ENCODE measurements around the gene GPS2.

The GPS2 gene

GRCh38 chr17:7322520-7323194 lies 7.5 kb upstream of the GPS2 start:
- Histone ChIP-seq H2AFZ (ENCODE audit: low read depth, low read length) (no peak overlapping the region), H3K9me3 (ENCODE audit: insufficient read depth, low read length) (no peaks in the 10 kb centered on the region), H3K4me3 (ENCODE audit: low read length) (no peak overlapping the region), H4K20me1 (ENCODE audit: insufficient read depth, low read length) (no peaks in the 10 kb centered on the region), H3K4me1 (ENCODE audit: low read length) (peaks cover under 1% of the 10 kb centered on the region), H3K27me3 (ENCODE audit: low read depth, low read length) (no peaks in the 10 kb centered on the region), H3K27ac (ENCODE audit: low read length) (no peak overlapping the region), H3K9ac (ENCODE audit: low read length) (no peak overlapping the region), H3K79me2 (ENCODE audit: low read length) (peaks cover 3% of the 10 kb centered on the region), H3K4me2 (ENCODE audit: low read length) (no peak overlapping the region), H3K36me3 (replicated peaks; ENCODE audit: low read depth, low read length) (peaks cover 20% of the 10 kb centered on the region)
- TF ChIP-seq EZH2phosphoT487 (IDR thresholded peaks at IDR 0.05; ENCODE audit: low read depth), result no peak
- TF ChIP-seq CTCF (IDR thresholded peaks at IDR 0.05; ENCODE audit: low read depth, low read length), result no peak

- no peak overlapping the region for H3K4me2 ChIP-seq (ENCODE audit: low read length)
- no peak overlapping the region for H3K9ac ChIP-seq (ENCODE audit: low read length)
- H3K27ac ChIP-seq (ENCODE audit: low read length), result no peak overlapping the region
- H3K79me2 ChIP-seq (ENCODE audit: low read length), result no peaks in the 10 kb centered on the region
- no peaks in the 10 kb centered on the region for H3K27me3 ChIP-seq (ENCODE audit: low read depth, low read length)
- no peak overlapping the region for H3K4me3 ChIP-seq (ENCODE audit: low read length)
- no peaks in the 10 kb centered on the region for H3K4me1 ChIP-seq (ENCODE audit: low read length)
- no peak overlapping the region for H2AFZ ChIP-seq (ENCODE audit: low read depth, low read length)
- no peaks in the 10 kb centered on the region for H3K9me3 ChIP-seq (ENCODE audit: insufficient read depth, low read length)
- peaks cover 20% of the 10 kb centered on the region for H3K36me3 ChIP-seq (replicated peaks; ENCODE audit: low read depth, low read length)
- H4K20me1 ChIP-seq (ENCODE audit: insufficient read depth, low read length), result no peaks in the 10 kb centered on the region
- TF ChIP-seq EZH2phosphoT487 (IDR thresholded peaks at IDR 0.05; ENCODE audit: low read depth) (no peak), CTCF (IDR thresholded peaks at IDR 0.05; ENCODE audit: low read depth, low read length) (no peak)
Measured at GRCh38 chr17:7321466-7321865, 6.3 kb upstream of the GPS2 start.

- TF ChIP-seq CTCF (IDR thresholded peaks at IDR 0.05; ENCODE audit: low read depth, low read length), result no peak
- no peak for TF ChIP-seq EZH2phosphoT487 (IDR thresholded peaks at IDR 0.05; ENCODE audit: low read depth)
- peaks cover 13% of the 10 kb centered on the region for H3K36me3 ChIP-seq (replicated peaks; ENCODE audit: low read depth, low read length)
Measured at GRCh38 chr17:7318121-7318860, 3.1 kb upstream of the GPS2 start.

GRCh38 chr17:7317161-7317803 lies 2.1 kb upstream of the GPS2 start:
- H3K4me3 ChIP-seq (ENCODE audit: low read length), result no peak overlapping the region
- no peak for TF ChIP-seq EZH2phosphoT487 (IDR thresholded peaks at IDR 0.05; ENCODE audit: low read depth)
- no peak for TF ChIP-seq CTCF (IDR thresholded peaks at IDR 0.05; ENCODE audit: low read depth, low read length)
- peaks cover 8% of the 10 kb centered on the region; the same call in 1 of the 2 replicates for H4K20me1 ChIP-seq (ENCODE audit: insufficient read depth, low read length)
- H3K4me1 ChIP-seq (ENCODE audit: low read length), result peaks cover 10% of the 10 kb centered on the region; the same call in 1 of the 2 replicates
- no peak overlapping the region for H3K27ac ChIP-seq (ENCODE audit: low read length)
- H3K9me3 ChIP-seq (ENCODE audit: insufficient read depth, low read length), result no peaks in the 10 kb centered on the region
- no peak overlapping the region for H3K9ac ChIP-seq (ENCODE audit: low read length)
- no peak overlapping the region for H3K4me2 ChIP-seq (ENCODE audit: low read length)
- no peak overlapping the region for H2AFZ ChIP-seq (ENCODE audit: low read depth, low read length)
- H3K27me3 ChIP-seq (ENCODE audit: low read depth, low read length), result no peaks in the 10 kb centered on the region
- H3K36me3 ChIP-seq (replicated peaks; ENCODE audit: low read depth, low read length), result peaks cover 14% of the 10 kb centered on the region
- peaks cover 19% of the 10 kb centered on the region for H3K79me2 ChIP-seq (ENCODE audit: low read length)

More at GRCh38 chr17:7318121-7318860, 3.1 kb upstream of the GPS2 start:
- Histone ChIP-seq H3K27me3 (ENCODE audit: low read depth, low read length) (no peaks in the 10 kb centered on the region), H3K4me2 (ENCODE audit: low read length) (no peak overlapping the region), H3K4me3 (ENCODE audit: low read length) (no peak overlapping the region), H2AFZ (ENCODE audit: low read depth, low read length) (no peak overlapping the region), H3K79me2 (ENCODE audit: low read length) (peaks cover 12% of the 10 kb centered on the region), H3K9me3 (ENCODE audit: insufficient read depth, low read length) (no peaks in the 10 kb centered on the region), H3K9ac (ENCODE audit: low read length) (no peak overlapping the region), H3K4me1 (ENCODE audit: low read length) (peaks cover 10% of the 10 kb centered on the region; the same call in 1 of the 2 replicates), H4K20me1 (ENCODE audit: insufficient read depth, low read length) (no peaks in the 10 kb centered on the region), H3K27ac (ENCODE audit: low read length) (no peak overlapping the region)

Data from OCI-LY3 (cell line).